Measurements from ENCODE around the gene DHRS12.
A peak's percentile ranks its signal among the peaks of the same experiment; 100 is the strongest.
"Not testable (repeated sequence)": the region's sequence is repeated elsewhere in the genome, so short reads cannot be mapped to it uniquely, and the experiment has no call there.

DHRS12 gene

DNA sequence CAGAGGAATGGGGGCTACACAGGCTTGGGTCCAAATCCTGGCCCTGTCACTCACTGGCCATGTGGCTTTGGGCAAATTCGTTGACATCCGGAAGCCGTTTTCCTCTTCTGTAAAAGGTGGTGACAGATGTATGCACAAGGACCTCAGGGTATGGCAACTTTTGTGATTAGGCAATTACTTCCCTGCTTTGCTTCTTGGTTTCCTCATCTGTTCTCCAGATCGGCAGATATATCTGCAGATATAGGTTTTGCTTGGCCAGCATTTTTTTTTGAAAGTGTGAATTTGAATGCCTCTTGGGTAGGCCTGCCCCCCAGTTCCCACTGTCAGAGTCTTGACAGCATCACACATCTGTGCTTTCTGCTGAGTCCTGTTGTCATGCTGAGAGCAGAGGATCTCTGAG lies 23.3 kb upstream of the DHRS12 start:
- DNase-seq = no peak

DNA sequence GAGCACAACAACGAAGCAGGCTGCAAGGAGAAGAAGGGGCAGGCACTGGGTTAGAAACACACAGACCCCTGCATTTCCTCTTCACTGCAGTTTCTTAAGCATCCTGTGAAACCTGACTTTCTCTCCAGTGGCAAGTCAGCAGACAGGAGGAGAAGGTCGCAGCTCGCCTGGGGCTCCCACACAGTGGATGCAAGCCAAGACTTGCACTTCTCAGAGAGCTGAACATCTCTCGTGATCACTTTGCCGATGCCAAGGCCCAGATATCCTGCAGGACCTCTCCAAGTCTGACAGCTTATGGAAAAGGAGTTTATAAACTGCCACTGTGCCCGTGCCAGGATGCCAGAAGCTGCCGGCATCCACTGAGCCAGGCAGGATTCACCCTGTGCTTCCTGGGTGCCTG lies 22.6 kb upstream of the DHRS12 start:
- no peak for DNase-seq

DNA sequence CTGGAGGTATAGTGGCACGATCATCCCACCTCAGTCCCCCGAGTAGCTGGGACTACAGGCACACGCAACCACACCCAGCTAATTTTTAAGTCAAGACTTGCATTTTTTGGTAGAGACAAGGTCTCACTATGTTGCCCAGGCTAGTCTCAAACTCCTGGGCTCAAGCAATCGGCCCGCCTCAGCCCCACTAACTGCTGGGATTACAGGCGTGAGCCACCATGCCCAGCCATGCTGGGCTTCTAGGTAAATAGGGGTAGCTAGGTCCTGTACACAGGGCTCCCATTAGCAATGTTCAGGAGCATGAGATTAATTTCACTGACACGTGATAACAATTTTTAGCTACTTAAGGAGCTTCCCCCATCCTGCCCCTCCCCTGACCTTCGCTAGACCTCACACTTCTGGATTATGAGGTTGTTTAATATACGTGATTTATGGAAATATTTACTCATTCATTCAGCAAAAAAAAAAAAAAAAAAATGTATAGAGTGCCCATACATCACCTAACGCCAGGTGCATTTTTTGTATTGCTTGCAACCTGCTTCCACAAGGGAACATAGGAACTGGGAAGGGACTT lies 21.8 kb upstream of the DHRS12 start:
- no peak for DNase-seq

DNA sequence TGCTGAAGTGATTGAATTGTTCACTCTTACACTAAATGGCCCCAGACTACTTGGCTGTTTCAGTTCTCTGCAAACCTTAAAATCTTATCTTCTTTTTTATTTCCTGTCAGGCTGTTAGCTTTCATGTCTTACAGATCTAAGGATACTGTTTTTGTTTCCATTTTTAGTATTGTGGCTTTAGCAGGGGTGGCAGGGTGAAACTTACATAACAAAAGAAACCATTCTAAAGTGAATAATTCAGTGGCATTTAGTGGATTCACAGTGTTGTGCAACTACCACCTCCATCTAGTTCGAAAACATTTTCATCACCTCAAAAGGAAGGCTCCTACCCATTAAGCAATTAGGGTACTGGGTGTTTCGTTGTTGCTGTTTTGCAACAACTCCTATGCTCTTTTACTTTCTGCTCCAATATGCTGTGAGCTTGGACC lies 21.2 kb upstream of the DHRS12 start:
- no peak for DNase-seq

DNA sequence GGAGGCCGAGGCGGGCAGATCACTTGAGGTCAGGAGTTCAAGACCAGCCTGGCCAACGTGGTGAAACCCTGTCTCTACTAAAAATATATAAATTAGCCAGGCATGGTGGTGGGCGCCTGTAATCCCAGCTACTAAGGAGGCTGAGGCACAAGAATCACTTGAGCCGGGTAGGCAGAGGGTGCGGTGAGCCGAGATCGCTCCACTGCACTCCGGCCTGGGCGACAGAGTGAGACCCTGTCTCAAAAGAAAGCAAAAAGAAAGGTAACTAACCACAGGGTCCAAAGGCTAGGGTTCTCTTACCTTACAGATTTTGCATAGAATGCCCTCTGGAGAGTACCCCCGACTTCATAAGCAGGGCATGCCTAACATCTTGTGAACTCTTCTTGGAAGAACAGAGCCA lies 20.7 kb upstream of the DHRS12 start:
- not testable (repeated sequence) for DNase-seq

DNA sequence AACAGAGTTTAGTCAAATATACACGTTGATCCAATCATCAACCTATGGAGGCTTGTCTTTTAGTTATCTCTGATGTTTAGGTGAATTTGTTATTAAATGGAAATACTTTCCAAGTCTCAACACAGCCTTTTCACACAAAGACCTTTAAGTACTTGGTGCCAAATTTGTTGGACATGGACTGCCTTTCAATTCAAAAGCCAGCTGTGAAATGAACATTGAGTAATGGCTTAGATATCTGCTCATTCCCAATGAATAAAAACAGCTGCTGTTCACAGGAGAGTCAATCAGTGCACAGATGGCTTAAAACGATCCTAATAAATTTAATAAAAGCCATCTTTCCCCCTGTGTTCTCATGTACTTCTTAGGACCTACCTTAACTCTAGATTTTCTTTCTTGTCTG lies 19.9 kb upstream of the DHRS12 start:
- DNase-seq = no peak

DNA sequence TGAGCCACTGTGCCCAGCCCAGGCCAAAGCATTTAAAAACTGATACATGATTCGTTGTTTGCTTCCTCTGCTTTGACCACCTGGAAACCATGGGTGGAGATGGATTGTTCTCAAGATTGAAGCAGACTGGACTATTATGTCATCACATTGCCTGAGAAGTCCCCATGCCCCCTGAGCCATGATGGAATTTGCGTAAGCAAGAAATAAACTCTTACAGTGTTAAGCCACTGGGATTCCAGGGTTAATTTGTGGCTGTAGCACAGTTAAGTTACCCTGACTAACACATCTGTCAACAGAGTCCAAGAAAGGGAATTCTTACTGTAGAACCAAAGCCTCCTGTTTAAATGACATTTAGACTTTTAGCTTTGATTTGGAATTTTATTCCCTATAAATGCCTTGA lies 19.4 kb upstream of the DHRS12 start:
- no peak for DNase-seq

DNA sequence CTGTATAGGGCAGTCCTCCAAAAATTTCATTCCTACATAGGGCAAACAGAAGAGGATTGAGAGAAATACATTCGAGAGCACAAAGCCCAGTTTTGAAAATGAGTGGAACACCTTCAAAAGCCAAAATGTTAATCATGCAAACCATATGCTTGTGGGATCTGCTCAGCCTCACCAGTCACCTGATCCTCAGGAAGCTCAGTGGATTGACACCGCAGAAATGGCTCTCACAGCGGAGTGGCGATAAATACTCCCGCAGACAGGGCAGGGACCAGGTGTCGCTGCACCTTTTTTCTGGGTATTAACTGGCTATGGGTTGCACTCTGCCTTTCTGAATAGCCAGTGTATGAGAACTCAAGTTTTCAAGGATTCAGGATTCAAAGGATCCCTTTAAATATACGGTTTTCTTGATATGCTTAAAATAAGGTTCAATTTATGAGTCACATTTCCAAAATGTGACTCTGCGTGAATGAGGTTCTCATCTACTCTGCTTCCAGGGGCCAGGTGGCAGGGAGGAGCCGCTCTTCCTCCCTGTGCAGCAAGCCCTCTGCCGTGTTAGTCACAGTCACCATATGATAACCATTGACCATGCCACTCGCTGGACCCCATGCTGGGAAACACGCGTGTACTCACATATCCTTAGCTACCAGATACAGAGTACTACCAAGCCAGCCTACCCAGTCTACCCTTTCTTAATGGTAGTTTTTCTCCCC lies 18.3 kb upstream of the DHRS12 start:
- no peak for DNase-seq

DNA sequence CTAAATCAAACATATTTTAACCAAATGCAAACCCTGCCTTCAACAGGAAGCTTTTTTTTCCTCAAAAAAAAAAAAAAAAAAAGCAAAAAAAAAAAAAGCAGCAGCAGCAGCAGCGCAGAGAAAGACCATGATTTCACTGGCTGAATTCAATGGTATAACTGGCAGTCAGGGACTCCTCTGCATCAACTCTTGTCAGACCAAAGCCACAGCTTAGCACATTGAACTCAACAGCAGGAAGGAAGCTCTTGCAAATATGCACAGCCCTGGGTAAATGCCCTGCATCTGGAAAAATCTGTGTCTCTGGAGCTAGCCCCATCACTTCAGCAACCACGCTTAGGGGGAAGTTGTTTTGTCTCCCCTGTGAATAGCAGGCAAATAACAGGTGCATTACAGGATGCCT lies 17.6 kb upstream of the DHRS12 start:
- no peak for DNase-seq

DNA sequence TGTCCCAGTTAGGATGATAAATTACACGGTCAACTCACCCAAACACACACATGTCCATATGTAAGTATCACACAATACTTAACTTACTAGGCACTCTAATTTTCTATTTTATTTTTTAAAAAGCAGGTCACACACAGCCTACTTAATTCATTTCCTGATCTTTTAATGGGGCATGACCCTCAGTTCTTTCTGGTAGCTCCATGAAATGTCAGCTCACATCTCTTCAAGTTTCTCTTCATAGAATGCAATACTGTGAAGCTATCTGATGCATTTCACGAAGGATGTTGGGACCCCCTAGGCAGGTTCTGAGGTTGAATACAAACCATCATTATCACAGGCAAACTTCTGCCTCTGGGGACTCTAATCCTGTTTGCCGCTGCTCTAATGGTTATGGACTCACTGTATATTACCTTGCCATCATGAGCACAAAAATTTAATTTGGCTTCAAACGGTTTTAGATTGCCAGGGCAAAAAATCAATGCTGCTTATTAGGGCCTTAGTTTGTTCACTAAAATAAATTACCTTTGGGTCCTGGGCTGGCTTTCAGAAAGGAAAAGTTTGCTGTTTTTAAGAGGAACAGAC lies 16.1 kb upstream of the DHRS12 start:
- no peak for DNase-seq

DNA sequence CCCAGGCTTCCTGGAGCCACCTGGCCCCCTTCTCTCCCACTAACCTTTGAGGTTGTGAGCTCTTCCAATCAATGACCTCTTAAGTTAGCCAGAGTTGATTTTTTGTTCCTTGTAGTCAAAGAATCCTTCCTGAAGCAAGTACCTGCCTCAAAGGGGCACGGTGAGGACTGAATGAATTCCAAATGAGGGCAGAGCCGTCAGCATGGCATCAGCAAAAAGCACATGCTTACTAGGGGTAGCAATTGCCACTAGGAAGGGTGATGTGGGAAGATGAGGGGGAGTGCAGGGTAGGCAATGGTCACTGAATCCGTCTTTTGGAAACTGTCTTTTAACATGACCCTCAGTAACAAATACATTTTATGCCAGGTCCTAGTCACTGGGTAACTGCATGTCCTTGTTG lies 15.6 kb upstream of the DHRS12 start:
- no peak for DNase-seq

DNA sequence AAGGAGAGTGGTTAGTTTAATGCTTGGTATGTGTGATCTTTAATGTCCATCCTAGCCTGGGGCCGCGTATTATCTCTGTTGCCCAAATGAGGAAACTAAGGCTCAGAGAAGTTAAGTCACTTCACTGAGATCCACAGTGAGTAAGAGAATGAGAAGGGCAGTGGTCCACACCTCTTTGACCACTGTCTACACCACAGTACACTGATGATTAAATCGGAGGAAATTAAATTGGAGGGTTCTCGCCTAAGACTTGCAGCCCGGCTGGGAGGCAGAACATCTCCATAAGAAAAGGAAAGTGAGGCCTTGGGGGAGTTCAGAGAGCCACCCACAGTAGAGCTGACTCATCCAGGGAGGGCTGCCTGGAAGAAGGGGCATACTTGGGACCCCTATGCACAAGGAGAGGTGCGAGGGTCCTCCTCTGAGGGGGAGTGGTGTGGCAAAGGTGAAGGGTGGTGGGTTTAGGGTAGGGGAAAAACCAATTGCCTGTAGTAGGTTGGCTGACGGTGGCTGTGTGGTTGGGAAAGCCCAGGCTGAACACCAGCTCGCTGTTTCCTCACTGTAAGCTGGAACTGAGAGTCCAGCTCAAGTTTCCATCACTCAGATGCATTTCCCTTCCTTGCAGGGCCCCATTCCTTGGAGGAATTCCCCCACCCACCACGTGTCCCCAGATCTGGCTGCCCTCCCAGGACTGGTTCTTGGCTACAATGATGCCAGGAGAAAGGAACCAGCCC lies 15.0 kb upstream of the DHRS12 start:
- DNase-seq = no peak

DNA sequence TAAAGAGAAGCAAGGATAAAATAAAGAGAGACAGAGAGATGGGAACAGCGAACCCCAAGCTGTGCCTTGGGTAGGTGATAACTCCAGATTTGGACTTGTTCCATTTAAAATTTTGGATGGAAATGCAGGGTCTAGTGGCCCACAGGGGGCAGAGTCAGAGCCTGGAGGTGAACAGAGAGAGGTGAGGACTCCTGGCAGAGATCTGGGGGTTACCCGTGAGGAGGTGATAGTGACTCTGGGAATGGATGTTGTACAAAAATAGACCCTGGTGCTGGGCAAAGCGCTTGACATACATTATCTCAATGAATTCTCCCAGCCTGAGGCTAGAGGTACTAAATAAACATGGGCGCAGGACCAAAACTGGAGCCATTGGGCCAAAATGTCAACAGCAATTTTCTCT lies 14.3 kb upstream of the DHRS12 start:
- DNase-seq = no peak

DNA sequence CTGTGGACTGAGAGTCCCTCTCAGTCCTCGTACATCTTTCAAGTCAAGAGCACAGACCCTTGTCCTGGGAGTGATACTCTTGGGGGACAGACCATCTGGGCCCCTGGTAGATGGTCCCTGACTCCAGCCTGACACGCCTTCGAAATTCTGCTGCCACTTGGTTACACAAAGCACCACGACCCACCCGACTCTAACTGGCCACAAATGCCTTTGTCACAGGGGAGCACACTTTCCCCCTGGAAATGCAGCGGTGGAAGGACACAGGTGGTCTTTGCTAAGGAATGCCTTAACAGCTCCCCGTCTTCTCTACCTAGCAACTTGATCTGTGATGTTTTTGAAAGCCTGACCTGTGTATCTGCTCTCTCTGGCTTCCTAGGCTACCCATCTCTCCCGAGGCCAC lies 13.8 kb upstream of the DHRS12 start:
- no peak for DNase-seq

DNA sequence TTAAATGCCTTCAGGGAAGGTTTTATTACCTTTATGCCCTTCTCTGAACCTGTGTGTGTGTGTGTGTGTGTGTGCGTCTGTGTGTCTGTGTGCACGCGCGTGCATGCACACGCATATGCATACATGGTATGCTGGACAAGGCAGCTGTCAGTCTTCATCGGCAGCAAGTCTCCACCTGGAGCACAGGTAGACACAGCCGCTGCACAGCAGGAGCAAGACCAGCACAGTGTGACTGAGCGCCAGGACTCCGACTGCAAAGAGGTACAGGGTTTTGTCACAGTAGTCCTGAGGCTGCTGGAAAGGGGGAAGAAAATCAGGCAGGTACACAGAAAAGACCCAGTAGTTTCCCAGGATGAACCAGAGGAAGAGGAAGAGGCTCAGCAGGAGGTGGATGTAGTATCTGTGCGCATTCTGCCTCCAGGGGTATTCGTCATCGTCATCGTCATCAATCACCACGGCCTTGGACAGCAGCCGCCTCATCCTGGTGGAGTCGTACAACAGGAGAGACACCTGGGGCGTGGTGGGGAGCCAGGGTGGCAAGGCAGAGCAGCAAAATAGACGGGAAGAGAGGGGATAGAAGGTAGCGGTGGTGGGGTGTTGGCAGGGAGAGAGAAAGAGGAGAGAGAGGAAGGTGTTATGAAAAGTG lies 12.8 kb upstream of the DHRS12 start:
- DNase-seq = no peak

DNA sequence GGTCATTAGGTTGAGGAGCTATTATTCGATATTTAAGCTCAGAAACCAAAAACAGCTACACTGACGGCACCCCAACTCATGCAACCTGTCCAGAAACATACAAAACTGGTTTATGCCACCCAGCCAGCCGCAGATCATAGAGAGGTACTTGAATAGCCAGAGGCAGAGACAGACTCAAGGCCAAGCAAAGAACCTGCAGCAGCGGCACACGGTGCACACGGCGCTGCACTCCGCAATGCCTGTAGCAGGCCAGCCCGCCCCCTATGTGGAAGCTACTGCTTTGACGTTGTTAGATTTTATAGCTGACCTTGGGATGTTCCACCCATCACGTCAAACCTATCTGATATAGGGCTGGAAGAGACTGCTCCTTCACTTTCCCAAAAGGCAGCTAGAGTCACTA lies 11.9 kb upstream of the DHRS12 start:
- no peak for DNase-seq

DNA sequence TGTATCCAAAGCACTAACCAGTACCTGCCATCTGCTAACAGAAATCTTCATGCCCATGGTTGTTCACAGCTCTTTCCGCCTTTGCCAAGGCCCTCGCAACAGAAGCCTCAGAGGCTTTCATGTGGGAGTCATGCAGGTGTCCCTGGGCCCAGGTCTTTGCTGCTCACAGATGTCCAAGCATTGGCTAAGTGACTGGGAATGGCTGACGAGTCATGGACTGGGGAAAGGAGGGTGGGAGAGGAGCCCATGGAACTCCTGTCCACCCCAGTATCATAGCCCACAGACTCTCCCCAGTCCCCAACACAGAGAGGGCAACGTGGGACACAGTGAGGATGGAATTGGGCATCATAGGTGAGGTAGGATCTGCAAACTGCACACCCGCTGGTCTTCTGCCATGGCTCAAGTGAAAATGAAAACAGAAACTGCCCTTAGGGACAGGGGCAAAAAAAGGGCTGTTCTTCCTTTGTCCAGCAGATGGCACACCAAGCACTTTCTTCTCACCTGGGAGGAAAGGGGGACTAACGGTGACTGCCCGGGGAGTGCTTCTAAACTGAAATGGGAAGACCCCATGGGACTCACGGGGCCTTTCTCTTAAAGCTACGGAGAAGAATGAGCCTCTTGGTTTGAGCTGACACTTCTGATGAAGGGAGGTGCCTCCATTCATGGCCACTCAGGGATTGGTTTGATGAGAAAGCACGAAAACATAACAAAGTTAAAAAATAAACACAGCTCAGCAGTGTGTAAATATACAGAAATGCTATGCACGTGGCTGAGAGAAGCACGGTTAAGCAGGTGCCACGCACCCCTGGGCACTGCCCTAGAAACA lies 11.1 kb upstream of the DHRS12 start:
- no peak for DNase-seq

DNA sequence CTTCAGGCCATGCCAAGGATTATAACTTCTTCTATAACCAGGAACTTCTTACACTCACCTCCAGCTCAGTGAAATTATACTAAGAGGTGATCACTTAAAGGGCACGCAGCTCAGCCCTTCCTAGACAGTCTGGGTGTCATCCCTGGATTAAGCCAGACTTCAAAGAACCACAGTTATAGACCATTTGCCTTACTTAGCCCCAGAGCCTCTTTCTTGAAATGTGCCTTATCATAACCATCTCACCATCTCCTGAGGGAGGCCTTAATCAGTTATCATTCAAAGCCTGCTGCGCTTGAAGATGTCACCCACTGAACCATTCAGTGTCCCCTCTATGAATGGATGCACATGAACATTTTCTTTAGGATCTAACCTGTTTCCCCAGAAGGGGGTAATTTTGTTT lies 10.1 kb upstream of the DHRS12 start:
- no peak for DNase-seq

DNA sequence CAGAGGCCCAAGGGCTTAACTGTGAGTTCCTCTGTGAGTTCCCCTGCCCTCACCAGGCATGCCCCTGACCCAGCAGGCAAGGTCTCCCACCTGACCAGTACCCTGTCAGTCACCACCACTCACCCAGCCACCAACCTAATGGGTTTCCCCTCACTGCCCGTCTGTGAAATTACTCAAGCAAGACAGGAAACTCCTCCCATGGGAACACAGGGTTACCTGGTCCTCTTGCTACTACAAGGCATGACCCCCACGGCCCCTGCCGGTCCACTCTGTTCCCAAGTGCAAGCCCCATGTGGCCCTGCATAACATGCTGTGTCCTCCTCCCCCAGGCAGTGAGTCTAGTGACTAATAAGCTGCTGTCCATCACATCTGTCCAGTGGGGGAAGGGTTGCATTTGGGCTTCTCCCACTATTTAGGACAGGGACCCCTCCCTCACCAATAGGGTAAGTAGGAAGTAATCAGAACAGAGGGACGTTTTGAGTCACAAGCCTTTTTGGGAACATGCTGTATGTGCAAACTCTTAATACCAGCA lies 8.0 kb upstream of the DHRS12 start:
- DNase-seq = no peak

DNA sequence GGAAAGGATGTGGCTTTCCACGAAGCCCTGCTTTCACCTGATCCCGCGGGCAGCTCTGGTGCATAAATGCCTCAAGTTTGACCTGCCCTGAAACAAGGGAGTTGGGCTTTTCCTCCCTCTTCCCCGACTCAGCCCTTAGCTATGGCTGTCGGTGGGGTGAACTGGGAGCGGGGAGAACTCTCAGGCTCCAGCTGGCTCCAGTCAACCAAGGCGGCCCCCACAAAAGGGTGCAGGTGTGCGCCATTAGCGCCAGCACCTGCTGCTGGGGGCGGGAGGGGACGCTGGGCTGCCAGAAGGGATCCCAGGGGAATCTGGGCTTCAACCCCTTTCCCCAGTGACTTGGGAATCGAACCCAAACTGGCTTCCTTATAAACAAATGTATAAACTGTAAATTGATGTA lies 7.1 kb upstream of the DHRS12 start:
- DNase-seq = peak; percentile 32

DNA sequence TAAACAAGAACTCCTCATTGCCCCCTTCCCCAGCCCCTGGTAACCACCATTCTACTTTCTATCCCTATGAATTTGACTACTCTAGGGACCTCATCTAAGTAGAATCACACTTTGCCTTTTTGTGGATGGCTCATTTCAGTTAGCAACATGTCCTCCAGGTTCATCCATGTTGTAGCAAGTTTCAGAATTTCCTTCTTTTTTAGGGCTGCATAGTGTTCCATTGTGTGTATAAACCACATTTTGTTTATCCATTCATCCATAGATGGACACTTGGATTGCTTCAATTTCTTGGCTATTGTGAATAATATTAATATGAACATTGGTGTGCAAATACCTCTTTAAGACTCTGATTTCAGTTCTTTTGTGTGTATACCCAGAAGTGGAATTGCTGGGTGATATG lies 4.8 kb upstream of the DHRS12 start:
- no peak for DNase-seq

DNA sequence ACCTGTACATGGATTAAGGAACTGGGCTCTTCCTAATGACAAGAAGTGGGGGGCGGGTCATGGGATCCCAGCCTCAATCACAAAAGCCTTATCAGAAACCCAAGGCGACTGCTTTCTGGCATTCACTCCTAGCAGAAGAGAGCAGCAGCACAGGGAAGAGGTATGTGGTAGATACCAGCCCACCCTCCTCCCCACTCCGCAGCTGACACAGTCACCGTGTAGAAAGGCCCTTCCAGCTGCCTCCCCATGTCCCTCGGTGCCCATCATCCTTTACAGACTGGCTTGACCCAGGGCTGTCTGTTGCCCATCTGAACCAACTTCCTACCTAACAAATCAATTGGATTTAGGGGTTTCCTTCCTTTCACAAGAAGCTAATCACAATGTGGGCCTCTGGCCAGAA lies 3.1 kb upstream of the DHRS12 start:
- DNase-seq = no peak
